ENCODE results near the gene PAX3.

PAX3 gene

GRCh38 chr2:222296311-222296741, 2.5 kb downstream of the PAX3 start:
- no peak for TF ChIP-seq TAF1 (IDR thresholded peaks at IDR 0.05; ENCODE audit: borderline replicate concordance, insufficient read depth, low read length)
- no peak for TF ChIP-seq POLR2AphosphoS5 (IDR thresholded peaks at IDR 0.05; ENCODE audit: low read depth, low read length)
- no peak for TF ChIP-seq SIN3A (IDR thresholded peaks at IDR 0.05; ENCODE audit: borderline replicate concordance, insufficient read depth, low read length)
- no peak for TF ChIP-seq REST (IDR thresholded peaks at IDR 0.05; ENCODE audit: insufficient read depth in 1 of 2, low read depth in 2 of 2, low read length in 2 of 2)
- no peak for TF ChIP-seq FOXP2 (optimal IDR thresholded peaks at IDR 0.05; ENCODE audit: borderline replicate concordance, extremely low read depth, extremely low read length, insufficient read depth)

GRCh38 chr2:222295368-222296062, 3.3 kb downstream of the PAX3 start:
- TF ChIP-seq POLR2AphosphoS5 (IDR thresholded peaks at IDR 0.05; ENCODE audit: low read depth, low read length) (no peak), SIN3A (IDR thresholded peaks at IDR 0.05; ENCODE audit: borderline replicate concordance, insufficient read depth, low read length) (no peak), FOXP2 (optimal IDR thresholded peaks at IDR 0.05; ENCODE audit: borderline replicate concordance, extremely low read depth, extremely low read length, insufficient read depth) (no peak), REST (IDR thresholded peaks at IDR 0.05; ENCODE audit: insufficient read depth in 1 of 2, low read depth in 2 of 2, low read length in 2 of 2) (no peak), TAF1 (IDR thresholded peaks at IDR 0.05; ENCODE audit: borderline replicate concordance, insufficient read depth, low read length) (no peak)

GRCh38 chr2:222294996-222295367, 3.8 kb downstream of the PAX3 start:
- TF ChIP-seq FOXP2 (optimal IDR thresholded peaks at IDR 0.05; ENCODE audit: borderline replicate concordance, extremely low read depth, extremely low read length, insufficient read depth) (no peak), TAF1 (IDR thresholded peaks at IDR 0.05; ENCODE audit: borderline replicate concordance, insufficient read depth, low read length) (no peak), SIN3A (IDR thresholded peaks at IDR 0.05; ENCODE audit: borderline replicate concordance, insufficient read depth, low read length) (no peak), REST (IDR thresholded peaks at IDR 0.05; ENCODE audit: insufficient read depth in 1 of 2, low read depth in 2 of 2, low read length in 2 of 2) (no peak), POLR2AphosphoS5 (IDR thresholded peaks at IDR 0.05; ENCODE audit: low read depth, low read length) (no peak)

GRCh38 chr2:222293660-222294630, 4.9 kb downstream of the PAX3 start:
- no peak for TF ChIP-seq SIN3A (IDR thresholded peaks at IDR 0.05; ENCODE audit: borderline replicate concordance, insufficient read depth, low read length)
- no peak for TF ChIP-seq FOXP2 (optimal IDR thresholded peaks at IDR 0.05; ENCODE audit: borderline replicate concordance, extremely low read depth, extremely low read length, insufficient read depth)
- TF ChIP-seq REST (IDR thresholded peaks at IDR 0.05; ENCODE audit: insufficient read depth in 1 of 2, low read depth in 2 of 2, low read length in 2 of 2) = no peak
- no peak for TF ChIP-seq POLR2AphosphoS5 (IDR thresholded peaks at IDR 0.05; ENCODE audit: low read depth, low read length)
- TF ChIP-seq TAF1 (IDR thresholded peaks at IDR 0.05; ENCODE audit: borderline replicate concordance, insufficient read depth, low read length) = no peak
